Activated CD4-positive, alpha-beta T cell treated with anti-CD3 and anti-CD28 coated beads, Interleukin-2, amount 10 ng/mL, durations not matched to agents 24 days and 14 days (primary cell): Measurements from ENCODE around the gene SUN5. TPM values are rescaled to one million over a fixed set of nuclear protein-coding genes. Genes with fewer than 3 reads are reported as not detected.
"Not testable (repeated sequence)": the region's sequence is repeated elsewhere in the genome, so short reads cannot be mapped to it uniquely, and the experiment has no call there.

ENCODE experiments used
- DNase-seq: peaks from one replicate; pipeline ENCODE4 v3.0.0; 2022
- H3K27ac Mint-ChIP-seq: one replicate; pipeline ENCODE4 v1.8.0; 2022; ENCODE audit warnings: mild to moderate bottlenecking, mixed read lengths
- H3K27me3 Mint-ChIP-seq: one replicate; pipeline ENCODE4 v1.8.0; 2022; ENCODE audit warnings: mixed read lengths
- H3K36me3 Mint-ChIP-seq: one replicate; pipeline ENCODE4 v1.8.0; 2022; ENCODE audit warnings: low read depth, mild to moderate bottlenecking, mixed read lengths
- H3K4me1 Mint-ChIP-seq: one replicate; pipeline ENCODE4 v1.8.0; 2021; ENCODE audit warnings: mixed read lengths
- H3K4me3 Mint-ChIP-seq: one replicate; pipeline ENCODE4 v1.8.0; 2022; ENCODE audit warnings: mild to moderate bottlenecking, moderate library complexity, mixed read lengths
- H3K9me3 Mint-ChIP-seq: one replicate; pipeline ENCODE4 v1.8.0; 2021; ENCODE audit warnings: mixed read lengths
- intact Hi-C: fragments of 100-400 bp; cut with micrococcal nuclease; formaldehyde crosslinking; loops from one replicate; pipeline ENCODE4 v1.15.1; 2023
- total RNA-seq: library from RNA; stranded (reverse); gene quantifications from 2 replicates; pipeline ENCODE4 v1.2.3, GENCODE V29; 2022

SUN5 gene
- total RNA-seq, 1 donor from 2014 or later = not detected

DNA sequence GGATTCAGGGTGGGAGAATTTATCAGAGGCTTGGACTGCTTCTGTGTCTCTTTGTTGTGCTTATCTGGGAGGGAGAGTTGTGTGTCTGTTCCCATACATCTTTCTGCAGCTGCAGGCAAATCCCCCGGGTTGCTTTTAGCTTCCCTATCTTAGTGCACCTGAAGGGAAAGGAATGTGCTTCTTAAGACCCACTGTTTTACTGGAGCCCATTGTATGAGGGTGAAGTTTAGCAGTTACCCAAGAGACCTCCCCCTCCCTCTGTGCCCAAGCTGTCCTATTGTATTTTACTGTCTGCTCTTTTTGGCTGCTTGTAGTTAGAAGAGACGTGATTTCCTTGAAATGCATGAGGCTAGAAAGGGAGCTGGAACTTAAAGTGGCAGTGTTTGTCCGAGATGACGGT lies 53.7 kb downstream of the SUN5 start:
- DNase-seq, H3K36me3 Mint-ChIP-seq, intact Hi-C loops, H3K4me3 Mint-ChIP-seq, H3K27me3 Mint-ChIP-seq, H3K27ac Mint-ChIP-seq, H3K9me3 Mint-ChIP-seq: not testable (repeated sequence)
- H3K4me1 Mint-ChIP-seq = peaks cover 27% of the 10 kb centered on the region

DNA sequence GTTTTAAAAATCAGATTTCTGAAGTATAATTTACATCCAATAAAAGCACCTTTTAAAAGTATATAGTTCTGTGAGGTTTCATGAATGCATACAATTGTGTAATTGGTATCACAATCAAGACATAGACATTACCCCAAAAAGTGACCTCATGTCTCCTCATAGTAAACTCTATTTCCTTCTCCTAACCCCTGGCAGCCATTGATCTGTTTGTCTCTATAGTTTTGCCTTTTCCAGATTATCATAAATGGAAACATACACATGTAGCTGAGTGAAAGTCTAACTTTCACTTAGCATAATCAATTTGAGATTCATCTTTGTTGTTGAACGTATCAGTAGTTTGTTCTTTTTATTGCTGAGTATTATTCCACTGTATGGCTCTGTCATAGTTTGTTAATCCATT lies 57.6 kb downstream of the SUN5 start:
- no peaks in the 10 kb centered on the region for H3K36me3 Mint-ChIP-seq
- no peak overlapping the region for H3K4me3 Mint-ChIP-seq
- no peak for DNase-seq
- intact Hi-C loops = loop anchor here (1.0 kb wide), 1 partner anchor 44 kb away; no protein-coding TSS in a partner anchor
- no peak overlapping the region for H3K27ac Mint-ChIP-seq
- H3K4me1 Mint-ChIP-seq = peaks cover 28% of the 10 kb centered on the region
- peaks cover 2% of the 10 kb centered on the region for H3K27me3 Mint-ChIP-seq
- no peaks in the 10 kb centered on the region for H3K9me3 Mint-ChIP-seq

DNA sequence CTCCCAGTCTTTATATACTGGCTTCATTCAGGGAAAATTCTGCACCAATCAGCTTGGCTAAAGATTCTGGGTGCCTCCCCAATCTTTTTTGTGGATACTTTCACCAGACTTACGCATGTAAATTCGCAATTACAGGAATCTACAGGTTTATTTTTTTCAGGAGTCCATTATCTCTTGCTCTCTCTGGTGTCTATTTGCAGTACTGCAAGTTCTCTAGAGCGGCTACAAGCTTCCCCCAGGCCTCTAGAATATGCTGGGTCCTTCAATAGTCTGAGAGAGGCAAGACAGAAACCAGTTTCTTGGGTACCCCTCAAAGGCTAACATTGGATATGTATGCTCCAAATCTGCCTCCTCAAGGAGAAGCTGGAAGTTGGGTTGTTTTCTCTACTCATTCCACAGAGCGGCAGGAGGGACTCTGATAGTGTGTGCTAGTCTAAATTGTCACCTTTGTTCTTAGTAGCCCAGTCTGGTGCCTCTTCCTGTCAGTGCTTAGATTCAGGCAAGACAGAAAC lies 58.5 kb downstream of the SUN5 start:
- no peaks in the 10 kb centered on the region for H3K9me3 Mint-ChIP-seq
- DNase-seq = peak; percentile 80
- intact Hi-C loops = no loop called here
- H3K4me3 Mint-ChIP-seq = no peak overlapping the region
- H3K36me3 Mint-ChIP-seq = no peaks in the 10 kb centered on the region
- peak overlapping the region; percentile 71 for H3K27ac Mint-ChIP-seq
- peaks cover 26% of the 10 kb centered on the region for H3K4me1 Mint-ChIP-seq
- H3K27me3 Mint-ChIP-seq = peaks cover 2% of the 10 kb centered on the region

DNA sequence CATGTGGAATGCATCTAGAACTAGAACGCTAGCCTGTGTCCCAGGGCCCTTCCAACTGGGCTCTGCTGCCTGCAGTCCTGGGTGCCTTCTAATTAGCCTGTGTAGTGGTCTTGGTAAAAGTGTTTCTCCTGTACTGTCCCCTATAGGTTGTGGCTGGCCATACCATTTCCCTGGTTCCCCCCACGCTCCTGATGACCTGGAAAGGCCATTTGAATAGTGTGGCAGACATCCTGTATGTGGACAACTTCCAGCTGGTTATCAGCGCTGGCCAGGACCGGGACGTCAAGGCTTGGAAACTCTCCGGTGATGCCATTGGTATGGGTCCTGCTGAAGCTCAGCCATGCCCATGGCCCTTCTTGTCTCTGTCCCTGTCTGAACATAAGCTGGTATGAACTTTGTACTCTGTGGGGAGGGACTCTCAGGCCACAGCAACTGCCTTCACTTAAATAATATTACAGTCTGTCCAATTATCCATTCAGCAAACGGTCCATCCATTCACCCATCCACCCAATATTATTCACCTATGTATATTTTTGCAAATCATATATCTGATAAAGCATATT lies 60.7 kb downstream of the SUN5 start:
- DNase-seq = no peak
- no peak overlapping the region for H3K27ac Mint-ChIP-seq

DNA sequence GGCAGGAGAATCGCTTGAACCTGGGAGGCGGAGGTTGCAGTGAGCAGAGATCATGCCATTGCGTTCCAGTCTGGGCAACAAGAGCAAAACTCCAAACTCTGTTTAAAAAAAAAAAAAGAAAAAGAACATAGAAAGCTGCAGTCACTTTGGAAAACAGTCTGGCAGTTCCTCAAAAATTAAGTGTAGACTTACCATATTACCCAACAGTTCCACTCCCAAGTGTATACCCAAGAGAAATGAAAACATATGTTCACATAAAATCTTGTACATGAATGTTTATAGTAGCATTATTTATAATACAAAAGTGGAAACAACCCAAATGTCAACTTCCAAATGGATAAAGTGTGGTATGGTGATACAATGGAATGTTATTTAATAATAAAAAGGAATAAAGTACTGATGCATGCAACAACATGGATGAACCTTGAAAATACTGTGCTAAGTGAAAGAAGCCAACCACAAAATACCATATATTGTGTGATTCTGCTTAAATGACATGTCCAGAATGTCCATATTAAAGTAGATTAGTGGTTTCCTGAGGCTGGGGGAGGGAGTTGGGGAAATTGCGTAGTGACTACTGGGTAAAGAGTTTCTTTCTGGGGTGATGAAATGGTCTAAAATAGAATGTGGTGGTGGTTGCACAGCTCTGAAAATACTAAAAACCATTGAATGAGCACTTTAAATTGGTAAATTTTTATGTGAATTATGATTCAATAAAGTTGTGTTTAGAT lies 62.9 kb downstream of the SUN5 start:
- no peak overlapping the region for H3K27ac Mint-ChIP-seq
- no peak for DNase-seq
- intact Hi-C loops = no loop called here
- H3K36me3 Mint-ChIP-seq = no peaks in the 10 kb centered on the region
- no peak overlapping the region for H3K4me3 Mint-ChIP-seq
- peaks cover 10% of the 10 kb centered on the region for H3K4me1 Mint-ChIP-seq
- H3K9me3 Mint-ChIP-seq = no peaks in the 10 kb centered on the region
- H3K27me3 Mint-ChIP-seq = peaks cover 2% of the 10 kb centered on the region

More for the DNA sequence above, 60.7 kb downstream of the SUN5 start:
- Mint-ChIP-seq H3K4me1 (peaks cover 16% of the 10 kb centered on the region), H3K27me3 (peaks cover 2% of the 10 kb centered on the region), H3K36me3 (no peaks in the 10 kb centered on the region), H3K4me3 (no peak overlapping the region), H3K9me3 (no peaks in the 10 kb centered on the region)
- intact Hi-C loops = no loop called here

DNA sequence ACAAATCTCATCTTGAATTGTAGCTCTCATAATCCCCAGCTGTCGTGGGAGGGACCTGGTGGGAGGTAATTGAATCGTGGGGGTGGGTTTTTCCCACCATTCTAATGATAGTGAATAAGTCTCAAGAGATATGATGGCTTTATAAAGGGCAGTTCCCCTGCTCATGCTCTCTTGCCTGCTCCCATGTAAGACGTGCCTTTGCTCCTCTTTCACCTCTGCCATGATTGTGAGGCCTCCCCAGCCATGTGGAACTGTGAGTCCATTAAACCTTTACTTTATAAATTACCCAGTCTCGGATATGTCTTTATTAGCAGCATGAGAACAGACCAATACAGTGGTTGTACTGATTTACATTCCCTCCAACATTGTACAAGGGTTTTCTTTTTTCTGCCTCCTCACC lies 69.7 kb downstream of the SUN5 start:
- Mint-ChIP-seq H3K36me3 (no peaks in the 10 kb centered on the region), H3K27ac (no peak overlapping the region), H3K27me3 (no peaks in the 10 kb centered on the region), H3K9me3 (no peaks in the 10 kb centered on the region), H3K4me1 (no peaks in the 10 kb centered on the region), H3K4me3 (no peak overlapping the region)
- peak; percentile 31 for DNase-seq
- intact Hi-C loops = no loop called here

Other genes with a start within 250 kb of the SUN5 start
- gene DNMT3B, start 242.0 kb downstream of the SUN5 start, total RNA-seq = 1.1 and 1.3 TPM in 2 replicates
- gene MAPRE1, start 184.5 kb downstream of the SUN5 start, total RNA-seq = 148 TPM in 2 replicates
- 0.33 and 0.54 TPM in 2 replicates for gene EFCAB8, start 145.5 kb downstream of the SUN5 start, total RNA-seq
- not detected in 2 replicates for gene BPIFB2, start 3.3 kb upstream of the SUN5 start, total RNA-seq
- gene BPIFB6, start 27.2 kb upstream of the SUN5 start, total RNA-seq = not detected in 2 replicates
- not detected in 2 replicates for gene BPIFB3, start 49.5 kb upstream of the SUN5 start, total RNA-seq
- gene BPIFB4, start 75.2 kb upstream of the SUN5 start, total RNA-seq = not detected in 2 replicates
- gene BPIFA2, start 163.7 kb upstream of the SUN5 start, total RNA-seq = not detected in 2 replicates
- gene BPIFA3, start 212.9 kb upstream of the SUN5 start, total RNA-seq = not detected in 2 replicates
- not detected in 2 replicates for gene BPIFA1, start 231.6 kb upstream of the SUN5 start, total RNA-seq